Gastroesophageal sphincter (tissue), 3 donors: Measurements from ENCODE around the gene OR2T11.

Source experiments
- EP300 ChIP-seq: sonication (generic); formaldehyde crosslinking; IDR thresholded peaks from one replicate; pipeline ENCODE4 v1.6.1; 2017; ENCODE audit warnings: antibody characterized with exemption, mild to moderate bottlenecking
- POLR2A ChIP-seq, 2 donors: fragments of 450-650 bp; IDR thresholded peaks; one replicate each; pipeline ENCODE4 v1.6.1; 2017; ENCODE audit warnings: antibody characterized with exemption in 2 of 2, mild to moderate bottlenecking in 2 of 2, moderate library complexity in 1 of 2
- POLR2AphosphoS5 ChIP-seq: sonication (generic); formaldehyde crosslinking; IDR thresholded peaks from one replicate; pipeline ENCODE4 v1.6.1; 2017; ENCODE audit warnings: antibody characterized with exemption
- TF ChIP-seq, protein P1 (sequence below), 4 experiments: fragments of 200-600 bp in 2 of 4; fragments of 450-650 bp in 2 of 4; sonication (generic) in 1 of 4; IDR thresholded peaks; one replicate each; pipeline ENCODE4 v1.5.1; 2017 to 2019; ENCODE audit warnings: antibody characterized with exemption in 4 of 4, mild to moderate bottlenecking in 2 of 4, moderate library complexity in 2 of 4

DNA sequence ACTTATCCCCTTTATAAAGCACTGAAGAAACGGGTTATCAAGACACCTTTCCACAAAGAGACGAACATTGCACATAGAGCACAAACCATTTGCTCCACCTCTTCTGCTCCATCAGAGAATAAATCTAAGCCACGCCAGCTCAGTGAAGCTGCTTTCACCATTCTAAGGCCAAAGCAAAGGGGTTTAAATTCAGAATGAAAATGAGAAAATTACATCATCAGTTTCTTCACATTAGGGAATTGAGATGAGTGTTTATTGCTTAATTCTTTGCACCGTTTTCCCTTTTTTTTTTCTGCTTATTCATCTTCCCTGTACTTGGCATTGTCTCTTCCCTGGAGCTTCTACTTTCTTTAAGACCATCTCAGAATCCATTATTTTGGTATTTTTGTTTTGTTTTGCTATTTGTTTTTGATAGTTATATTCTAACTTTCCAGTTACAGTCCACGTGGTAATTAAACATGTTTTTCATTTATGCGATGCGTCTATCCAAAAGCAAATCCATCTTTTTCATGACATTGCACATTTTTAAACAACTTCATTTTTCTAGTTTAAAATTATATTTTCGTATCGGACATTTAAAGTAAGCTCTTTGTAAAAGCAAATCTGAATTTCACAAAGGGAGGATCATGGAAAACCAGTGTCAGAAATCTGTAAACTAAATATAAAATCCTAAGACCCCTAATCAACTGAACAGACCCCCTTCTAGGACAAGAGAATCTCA lies 58.5 kb downstream of the OR2T11 start:
- no peak for TF ChIP-seq POLR2A (IDR thresholded peaks at IDR 0.05)
- no peak for TF ChIP-seq POLR2AphosphoS5
- TF ChIP-seq, protein P1, sequence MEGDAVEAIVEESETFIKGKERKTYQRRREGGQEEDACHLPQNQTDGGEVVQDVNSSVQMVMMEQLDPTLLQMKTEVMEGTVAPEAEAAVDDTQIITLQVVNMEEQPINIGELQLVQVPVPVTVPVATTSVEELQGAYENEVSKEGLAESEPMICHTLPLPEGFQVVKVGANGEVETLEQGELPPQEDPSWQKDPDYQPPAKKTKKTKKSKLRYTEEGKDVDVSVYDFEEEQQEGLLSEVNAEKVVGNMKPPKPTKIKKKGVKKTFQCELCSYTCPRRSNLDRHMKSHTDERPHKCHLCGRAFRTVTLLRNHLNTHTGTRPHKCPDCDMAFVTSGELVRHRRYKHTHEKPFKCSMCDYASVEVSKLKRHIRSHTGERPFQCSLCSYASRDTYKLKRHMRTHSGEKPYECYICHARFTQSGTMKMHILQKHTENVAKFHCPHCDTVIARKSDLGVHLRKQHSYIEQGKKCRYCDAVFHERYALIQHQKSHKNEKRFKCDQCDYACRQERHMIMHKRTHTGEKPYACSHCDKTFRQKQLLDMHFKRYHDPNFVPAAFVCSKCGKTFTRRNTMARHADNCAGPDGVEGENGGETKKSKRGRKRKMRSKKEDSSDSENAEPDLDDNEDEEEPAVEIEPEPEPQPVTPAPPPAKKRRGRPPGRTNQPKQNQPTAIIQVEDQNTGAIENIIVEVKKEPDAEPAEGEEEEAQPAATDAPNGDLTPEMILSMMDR (IDR thresholded peaks at IDR 0.05): no peak
- no peak for TF ChIP-seq EP300
